HG03342 (cell line): ENCODE measurements around the gene CACNA2D3.

Source experiments
- ATAC-seq: cut with Tn5 transposase; IDR thresholded peaks from one replicate; pipeline ENCODE4 v1.9.1; 2021; ENCODE audit warnings: mild to moderate bottlenecking, moderate library complexity; ENCODE audit not compliant: unreplicated experiment

The CACNA2D3 gene

DNA sequence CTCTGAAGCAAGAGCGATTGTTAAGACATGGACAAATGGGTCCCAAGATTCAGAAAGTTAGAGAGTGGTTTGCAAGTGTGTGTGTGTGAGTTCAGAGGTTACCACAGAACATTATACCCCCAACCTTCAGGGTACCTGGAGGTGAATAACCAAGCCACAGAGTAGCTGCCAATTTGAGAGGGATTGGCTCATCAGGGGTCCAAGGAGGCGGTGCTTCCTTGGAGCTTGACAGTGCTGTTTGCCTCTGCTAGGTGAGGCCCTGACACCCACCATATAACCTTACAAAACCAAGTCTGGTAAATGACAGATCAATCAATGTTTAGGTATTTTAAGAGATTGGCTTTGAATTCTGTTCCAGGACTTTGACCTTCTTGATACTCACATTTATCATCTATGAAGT is 769.8 kb downstream of the CACNA2D3 start:
- ATAC-seq: no peak

DNA sequence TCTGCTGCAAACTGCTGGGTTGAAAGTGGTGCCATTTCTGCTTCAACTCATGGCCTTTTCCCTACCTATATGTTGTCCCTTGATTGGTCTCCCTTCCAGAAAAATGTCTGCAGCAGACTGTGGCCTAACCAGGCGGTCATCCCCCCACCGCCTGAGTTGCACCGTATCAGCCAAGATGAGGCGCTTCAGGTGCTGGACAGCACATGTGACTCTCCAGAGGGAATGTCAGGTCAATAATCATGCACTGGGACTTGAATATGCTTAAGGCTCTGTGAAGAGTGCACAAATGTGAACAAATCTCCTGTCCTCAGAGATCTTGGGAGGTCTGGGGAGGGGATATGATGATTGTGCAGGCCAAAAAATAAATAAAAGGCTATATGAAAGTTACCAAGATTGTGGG is 773.3 kb downstream of the CACNA2D3 start:
- no peak for ATAC-seq

DNA sequence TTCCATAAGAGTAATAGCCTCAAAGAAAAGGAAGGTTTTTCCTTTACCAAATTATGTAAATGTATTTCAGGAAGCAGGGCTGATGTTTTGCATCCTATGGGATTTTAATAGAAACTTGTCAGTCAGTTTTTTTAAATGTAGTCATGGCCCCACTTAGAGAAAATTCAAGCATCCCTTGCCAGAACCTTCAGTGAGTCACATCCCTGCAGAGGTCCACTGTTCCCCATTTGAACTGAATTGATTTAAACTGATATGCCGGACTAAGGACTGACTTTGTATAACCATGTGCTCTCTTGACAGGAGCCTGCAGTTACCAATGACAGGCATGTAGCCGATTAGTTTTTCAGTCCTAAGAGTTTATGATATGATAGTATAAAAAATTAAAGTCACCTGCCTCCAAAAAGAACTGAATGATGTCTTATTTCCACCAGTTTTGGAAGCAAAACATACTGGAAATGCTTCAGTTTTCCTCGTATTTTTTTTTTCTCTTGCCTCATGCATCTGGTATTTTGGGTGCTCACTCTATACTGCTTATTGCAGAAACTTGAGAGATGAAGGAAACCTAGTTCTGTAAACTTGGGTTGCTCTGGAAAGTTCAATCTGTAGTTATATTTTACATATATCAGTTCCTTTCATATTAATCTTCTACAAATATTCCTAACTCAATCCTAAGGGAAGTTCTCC is 774.8 kb downstream of the CACNA2D3 start:
- no peak for ATAC-seq

DNA sequence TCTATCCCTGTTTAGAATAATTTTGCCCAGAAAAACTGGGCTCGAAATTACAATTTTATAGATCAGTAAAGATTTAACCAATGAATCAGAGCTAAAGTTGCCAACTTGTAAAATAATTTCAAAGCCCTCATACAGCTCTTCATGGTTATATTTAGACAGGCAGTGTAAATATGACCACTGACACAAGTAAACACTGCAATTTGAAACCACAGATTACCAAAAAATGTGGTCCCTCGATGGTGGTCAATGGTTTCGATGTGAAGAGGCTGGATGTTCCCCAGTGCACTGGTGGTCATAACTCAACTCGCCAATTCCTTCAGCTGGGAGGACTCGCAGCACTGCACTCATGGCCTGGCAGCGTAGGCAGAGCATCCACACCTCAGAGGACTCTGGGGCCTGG is 776.9 kb downstream of the CACNA2D3 start:
- no peak for ATAC-seq

DNA sequence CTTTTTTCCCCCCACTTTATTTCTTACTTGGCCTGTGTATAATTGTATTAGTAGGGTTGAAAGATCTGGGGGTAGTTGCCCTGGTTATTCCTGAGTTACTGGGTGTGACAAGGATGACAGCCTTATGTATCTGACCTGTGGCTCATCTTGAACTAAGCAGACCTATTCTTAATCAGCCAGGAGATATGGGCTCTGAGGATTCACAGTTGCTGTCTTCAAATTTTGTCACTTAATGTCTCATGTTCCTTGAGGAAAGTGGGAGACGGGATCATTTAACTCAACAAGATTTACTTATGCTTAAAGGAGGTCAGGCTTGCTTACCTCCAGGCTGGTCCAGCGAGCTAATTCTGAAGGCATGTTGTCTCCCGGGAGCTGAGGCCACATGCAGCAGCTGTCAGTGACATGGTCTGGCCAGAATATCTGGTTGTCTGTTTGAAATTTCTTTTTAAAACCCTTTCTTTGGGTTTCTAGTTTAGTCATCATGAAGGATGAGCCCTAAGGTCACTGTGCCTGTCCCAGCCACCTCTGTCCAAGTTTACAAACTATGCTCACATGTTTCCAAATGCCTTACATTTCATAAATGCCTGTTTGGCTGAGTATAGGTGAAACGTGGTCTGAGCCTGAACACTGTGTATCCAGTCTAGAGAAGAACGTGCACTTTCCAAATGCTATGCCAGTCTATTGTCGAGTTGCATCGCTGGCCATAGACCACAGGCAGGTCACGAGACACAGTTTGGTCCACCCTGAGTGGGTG is 778.7 kb downstream of the CACNA2D3 start:
- ATAC-seq: no peak

DNA sequence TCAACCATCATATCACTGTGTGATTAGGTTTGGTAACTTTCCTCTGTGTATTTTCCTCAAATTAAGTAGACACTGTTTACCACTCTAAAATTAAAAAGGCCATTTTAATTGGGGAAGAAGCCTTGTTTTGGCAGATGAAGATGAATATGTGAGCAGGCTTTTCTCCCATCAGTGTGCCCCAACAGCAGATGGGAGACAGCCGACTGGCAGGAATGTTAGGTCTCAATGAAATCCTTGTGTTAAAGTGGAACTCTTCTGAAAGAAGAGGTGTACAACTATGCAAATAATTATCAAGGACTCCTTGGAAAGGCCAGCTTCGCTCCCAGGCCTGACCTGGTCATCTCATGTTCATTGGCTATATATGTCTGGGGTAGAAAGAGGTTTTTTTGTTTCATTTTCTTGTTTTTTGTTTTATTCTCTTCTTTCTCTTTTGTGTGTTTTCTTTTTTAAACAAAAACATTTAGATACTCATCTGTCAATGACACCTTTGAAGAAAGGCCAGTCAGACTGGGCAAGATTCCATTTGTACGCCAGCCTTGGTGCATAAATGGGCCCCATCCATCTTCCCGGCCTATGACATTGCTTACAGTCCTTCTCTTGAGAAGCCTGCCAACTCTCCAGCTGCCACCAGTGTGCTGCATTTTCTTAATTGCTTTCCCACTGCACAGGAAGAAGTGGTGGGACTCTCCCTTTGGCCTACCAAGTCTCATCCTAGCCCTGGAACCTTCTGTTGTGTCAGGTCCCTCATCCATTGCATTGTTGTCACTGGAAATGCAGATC is 779.7 kb downstream of the CACNA2D3 start:
- ATAC-seq: no peak

DNA sequence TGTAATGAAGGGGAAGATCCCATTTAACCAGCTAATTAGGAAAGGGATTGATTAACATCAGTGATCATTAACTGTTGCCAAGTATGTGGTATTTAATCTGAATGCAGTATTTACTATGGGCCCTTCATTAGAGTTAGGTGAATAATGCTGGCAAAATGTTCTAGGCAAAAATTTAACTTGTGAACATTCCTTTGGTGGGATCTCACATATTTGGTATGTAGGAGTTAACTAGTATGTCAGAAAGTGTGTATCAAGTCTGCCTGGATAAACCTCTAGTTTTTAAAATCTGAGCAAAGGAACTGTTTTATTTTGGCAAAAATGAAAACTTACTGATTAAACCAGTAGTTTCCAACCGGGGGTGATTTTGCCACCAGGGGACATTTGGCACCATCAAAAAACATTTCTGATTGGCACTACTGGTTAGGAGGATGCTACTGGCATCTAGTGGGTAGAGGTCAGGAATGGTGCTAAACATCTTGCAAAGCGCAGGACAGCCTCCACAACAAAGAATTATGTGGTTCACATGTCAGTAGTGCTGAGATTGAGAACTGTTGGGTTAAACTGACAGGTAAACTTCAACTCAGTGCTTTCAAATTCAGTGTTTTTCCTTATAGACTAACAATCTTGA is 783.0 kb downstream of the CACNA2D3 start:
- ATAC-seq: no peak

DNA sequence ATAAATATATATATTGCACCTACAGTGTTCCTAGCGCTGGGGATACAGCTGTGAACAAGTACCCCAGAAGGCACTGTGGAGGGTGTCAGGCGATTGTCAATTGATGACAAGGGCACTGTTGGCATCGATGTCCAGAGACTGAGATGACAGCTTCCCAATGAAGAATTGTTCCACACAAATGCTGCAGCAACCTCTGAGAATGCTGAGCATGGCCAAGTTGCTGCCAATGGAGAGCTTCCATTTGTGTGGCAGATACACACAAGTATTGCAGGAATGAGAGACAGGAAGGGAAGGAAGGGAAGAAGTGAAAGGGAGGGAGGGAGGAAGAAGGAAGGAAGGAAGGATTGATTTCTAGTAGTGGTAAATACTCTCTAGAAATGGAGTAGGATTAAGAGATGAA is 783.6 kb downstream of the CACNA2D3 start:
- ATAC-seq: no peak

DNA sequence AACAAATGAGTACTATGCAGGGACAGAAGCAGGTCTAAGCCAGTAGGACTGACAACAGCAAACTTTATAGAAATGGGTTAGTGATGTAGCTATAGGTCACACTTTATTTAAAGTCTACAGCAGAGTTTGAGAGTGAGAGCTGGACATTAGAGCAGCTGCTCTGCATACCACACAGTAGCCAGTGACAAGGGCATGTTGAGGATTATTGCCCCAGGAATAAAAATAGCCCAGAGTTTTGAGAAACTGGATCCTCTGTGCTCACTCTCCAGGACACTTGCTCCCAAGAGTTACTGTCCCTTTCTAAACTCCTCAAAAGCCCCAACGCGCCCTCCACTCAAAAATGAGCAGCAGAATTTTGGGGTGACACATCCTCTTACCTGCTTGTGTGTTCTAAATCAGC is 784.4 kb downstream of the CACNA2D3 start:
- no peak for ATAC-seq

DNA sequence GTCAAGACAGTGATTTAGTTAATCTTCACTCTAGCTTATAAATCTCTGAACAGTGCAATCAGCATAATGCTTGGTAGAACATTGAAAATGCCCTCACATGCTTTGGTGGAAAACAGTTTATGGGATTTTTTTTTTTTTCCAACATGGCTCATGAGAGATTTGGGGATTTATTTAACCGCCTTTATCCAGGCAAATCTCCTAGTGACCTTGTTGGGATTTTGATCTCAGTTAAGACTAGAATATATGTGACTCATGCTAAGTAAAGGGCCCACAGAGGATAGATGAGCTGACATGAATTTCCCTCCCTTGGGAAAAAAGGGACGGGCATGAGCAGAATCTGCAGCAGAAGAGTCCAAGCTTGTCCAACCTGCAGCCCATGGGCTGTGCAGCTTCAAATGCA is 786.8 kb downstream of the CACNA2D3 start:
- ATAC-seq: no peak

DNA sequence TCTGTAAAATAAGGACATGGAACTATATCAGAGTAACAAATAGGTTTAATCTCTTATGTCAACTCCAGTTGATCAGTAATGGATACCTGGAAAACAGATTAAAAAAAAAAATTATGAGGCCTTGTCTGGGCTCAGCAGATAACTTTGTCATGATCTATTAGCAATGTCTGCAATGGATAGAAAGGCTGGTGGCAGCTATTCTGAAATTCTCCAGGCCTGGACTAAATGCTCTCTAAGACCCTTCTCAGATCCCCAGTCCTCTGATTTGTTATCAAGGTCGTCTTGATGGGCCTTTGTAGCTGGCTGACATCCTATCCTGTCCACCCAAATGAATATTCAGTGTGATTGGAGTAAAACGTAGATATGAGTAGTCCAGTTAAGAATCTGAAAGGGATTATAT is 791.8 kb downstream of the CACNA2D3 start:
- no peak for ATAC-seq

DNA sequence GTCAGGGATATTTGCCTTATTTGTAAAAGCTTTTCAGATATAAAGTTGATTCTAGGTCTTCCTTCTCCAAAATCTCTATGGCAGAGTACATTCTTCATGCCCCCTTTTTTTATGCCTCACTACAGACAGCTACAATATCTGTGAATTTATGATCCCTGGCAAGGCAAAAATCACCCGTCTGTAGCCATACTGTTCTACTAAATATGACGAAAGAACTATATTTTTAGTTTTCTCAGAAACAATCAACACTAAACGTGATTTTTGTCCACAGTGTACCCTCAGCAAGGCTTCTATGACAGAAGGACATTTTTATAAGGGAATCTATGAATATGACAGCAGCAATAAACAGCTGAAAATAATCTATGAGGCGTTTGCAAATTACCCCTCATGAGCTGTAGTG is 792.8 kb downstream of the CACNA2D3 start:
- no peak for ATAC-seq

DNA sequence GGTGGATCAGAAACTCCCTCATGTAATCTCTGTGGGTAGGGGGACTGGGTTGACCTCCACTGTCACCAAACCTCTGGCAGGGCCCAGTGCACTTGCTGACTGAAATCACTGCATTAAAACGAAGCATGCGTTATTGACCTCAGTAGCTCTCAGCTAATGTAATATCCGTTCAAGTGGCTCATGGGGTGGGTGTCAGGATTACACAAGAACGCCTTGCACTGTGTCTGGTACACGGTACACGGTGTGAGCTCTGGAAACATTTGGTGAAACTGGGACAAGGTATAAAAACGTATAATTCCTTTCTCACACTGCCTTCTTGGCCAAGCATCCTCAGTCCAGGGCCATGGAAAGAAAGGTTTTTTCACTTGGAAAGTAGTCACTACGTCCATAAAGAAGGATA is 793.6 kb downstream of the CACNA2D3 start:
- no peak for ATAC-seq

DNA sequence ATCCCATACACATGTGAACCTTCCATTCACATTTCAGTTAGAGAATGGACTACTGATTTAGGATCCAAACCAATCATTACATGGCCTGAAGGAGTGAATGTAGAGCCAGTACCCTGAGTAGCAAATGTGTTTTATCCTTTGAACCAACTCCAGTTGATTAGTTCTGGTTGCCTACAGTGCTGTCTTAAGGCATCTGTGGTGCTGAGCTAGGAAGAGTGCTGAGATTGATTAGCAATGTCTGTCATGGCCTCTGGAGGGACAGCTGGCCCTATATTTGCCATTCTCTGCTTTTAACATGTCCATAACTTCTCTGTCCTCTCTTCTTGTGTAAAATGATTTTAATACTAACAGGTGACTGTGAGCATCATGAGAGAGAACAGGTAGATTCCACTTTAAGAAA is 794.4 kb downstream of the CACNA2D3 start:
- no peak for ATAC-seq

DNA sequence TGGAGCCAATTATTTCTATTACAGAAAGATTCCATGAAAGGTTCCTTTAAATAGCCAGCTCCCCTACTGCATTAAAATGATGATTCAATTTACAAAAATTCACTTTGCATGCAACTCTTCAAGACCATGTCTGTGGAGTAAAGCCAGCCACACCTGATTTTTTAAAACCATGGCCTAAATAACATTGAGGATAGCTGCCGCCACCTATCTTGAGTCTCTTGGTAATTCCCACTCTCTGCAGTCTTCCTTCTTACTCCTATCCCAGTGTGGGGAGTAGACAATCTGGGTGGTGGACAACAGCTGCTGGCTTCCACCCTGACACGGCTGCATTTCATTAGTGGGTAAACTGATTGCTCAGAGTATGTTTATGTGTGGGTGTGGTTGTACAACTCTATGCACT is 794.8 kb downstream of the CACNA2D3 start:
- ATAC-seq: no peak

DNA sequence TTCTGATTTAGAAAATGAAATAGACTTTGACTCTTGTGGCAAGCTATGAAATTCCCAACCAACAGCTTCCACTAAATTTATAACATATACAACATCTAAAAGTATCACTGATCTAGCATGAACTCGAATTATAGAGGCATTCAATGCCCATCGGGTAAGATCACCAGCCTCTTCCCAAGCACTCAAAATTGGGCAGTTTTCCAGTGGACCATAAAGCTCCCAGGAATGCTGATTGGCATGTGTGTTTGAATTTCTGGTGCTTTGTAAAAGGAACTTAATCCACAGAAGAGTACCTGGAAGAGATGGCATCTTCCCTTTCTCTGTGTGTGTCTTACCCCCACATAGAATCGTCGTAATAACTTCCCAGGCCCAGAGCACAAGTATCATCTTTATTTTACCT is 795.5 kb downstream of the CACNA2D3 start:
- no peak for ATAC-seq

DNA sequence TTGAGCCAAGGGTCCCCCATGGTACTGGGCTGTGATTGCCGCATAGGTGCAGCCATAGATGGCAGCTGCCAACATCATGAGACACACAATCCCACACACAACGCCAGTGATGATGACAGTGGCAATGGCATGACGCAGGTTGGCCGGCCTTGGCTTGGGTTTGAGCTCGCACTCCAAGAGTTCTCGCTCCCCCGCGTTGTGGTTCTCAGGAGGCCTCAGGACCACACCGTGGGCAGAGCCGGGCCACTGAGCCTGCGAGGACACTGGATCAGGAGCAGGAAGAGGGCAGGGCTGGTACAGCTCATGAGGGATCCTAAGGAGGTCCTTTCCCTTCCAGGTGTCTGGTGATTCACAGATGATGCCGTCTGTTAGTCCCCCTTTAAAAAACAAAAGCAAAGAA is 796.2 kb downstream of the CACNA2D3 start:
- ATAC-seq: no peak

DNA sequence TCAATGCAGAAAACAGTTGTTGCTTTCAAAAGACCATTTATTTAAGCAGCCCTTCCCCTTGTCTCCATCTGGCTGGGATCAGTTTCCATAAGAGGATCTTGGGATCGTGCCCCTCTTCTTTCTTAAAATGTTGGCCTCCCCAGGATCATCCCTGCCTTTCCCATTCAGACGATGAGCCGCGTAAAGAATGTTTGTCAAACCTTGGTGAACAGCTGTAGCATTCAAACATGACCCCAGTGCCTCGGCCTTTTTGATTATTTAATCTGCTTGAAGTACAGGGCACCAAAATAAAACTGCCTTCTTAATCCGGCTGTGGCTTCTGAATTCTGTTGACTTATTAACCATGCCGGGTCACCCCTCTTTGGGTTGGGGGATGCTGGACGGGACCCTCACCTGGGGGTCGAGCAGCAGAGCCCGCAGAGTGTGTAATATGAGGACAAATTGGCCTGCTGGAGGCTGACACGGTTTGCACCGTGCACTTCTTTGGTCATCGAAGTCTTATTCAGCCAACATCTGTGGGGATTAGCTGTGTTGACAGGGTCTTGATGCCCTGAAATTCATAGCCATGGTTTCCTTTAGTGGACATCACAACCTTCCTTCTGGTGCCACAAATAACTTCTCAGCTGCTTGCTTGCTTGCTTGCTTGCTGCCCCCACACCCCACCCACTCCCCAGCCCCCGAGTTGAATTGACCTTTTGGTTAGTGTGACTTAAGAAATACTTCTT is 805.9 kb downstream of the CACNA2D3 start, which contains the start of gene LRTM1:
LRTM1 (minus strand) TSS at position 14 of the 725 bp plus-strand sequence. CDS start 148 bp downstream, outside the sequence.
- no peak for ATAC-seq

DNA sequence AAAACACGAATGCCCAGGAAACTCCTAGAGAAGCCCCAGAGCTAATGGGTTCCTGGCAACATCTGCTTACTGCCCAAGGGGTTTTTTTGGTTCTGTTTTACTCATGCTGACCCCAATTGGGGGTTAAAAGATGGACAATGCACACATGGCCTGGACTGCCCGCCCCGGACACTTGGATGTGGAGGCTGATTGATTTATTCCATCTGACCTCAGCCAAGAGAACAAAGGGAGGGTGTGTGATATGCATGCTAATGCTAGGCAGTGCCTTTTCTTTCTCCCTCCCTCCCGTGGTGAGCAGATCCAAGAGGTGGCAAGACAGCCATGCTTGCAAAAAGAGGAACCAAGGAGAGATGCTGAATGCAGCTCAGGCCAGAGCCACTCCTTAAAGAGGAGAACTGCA is 808.8 kb downstream of the CACNA2D3 start:
- ATAC-seq: no peak

DNA sequence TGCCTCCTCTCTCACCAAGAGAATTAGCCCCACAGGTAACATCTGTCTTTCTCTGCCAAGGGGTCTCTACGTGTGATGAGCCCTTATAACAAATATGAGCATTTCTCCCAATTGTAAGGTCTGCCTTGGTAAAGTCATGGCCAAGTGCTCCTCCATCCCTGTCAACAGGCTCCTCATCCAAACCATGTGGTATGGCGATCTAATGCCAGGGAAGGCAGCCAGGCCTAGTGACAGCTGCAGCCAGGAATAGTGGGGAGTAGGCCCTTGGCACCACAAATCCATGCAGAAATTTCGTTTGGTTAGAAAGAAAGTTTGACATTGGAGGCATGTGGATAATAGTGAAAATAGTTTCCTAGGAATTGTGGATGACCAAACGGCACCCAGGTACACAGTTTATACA is 810.3 kb downstream of the CACNA2D3 start:
- no peak for ATAC-seq

DNA sequence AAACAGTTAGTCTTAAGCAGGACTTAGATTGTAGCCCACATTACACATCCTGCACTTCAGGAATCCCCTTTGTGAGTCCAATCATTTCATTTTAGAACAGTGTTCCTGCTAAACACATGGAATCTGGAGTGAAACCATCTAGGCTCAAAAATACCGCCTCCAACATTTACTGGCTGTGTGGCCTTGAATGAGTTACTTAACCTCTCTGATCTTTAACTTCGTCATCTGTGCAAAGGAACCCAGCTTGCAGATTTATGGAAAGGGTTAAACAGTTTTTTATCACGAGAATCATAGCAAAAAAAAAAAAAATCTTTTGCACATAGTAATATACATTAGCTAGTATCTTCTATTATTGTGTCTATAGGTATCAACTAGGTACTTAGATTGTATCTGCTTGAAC is 813.5 kb downstream of the CACNA2D3 start:
- ATAC-seq: no peak
